Activated T-helper 2 cell treated with anti-CD3 and anti-CD28 coated beads, Interferon-gamma antibody, Interleukin-2, Interleukin-4, amounts not matched to agents 10 μg/mL and 5 μg/mL and 100 μg/mL, durations not matched to agents 14 hours and 24 hours and 36 hours (primary cell): Measurements from ENCODE around the gene ERO1B. TPM values are rescaled to one million over a fixed set of nuclear protein-coding genes. Genes with fewer than 3 reads are reported as not detected.
"Not testable (repeated sequence)": the region's sequence is repeated elsewhere in the genome, so short reads cannot be mapped to it uniquely, and the experiment has no call there.

Experiments used
- DNase-seq: peaks from one replicate; pipeline ENCODE4 v3.0.0; 2021; ENCODE audit warnings: low spot score
- H3K27ac Mint-ChIP-seq: one replicate; pipeline ENCODE4 v1.8.0; 2021; ENCODE audit warnings: mixed read lengths
- H3K27me3 Mint-ChIP-seq: one replicate; pipeline ENCODE4 v1.8.0; 2021; ENCODE audit warnings: low read depth, mixed read lengths
- H3K36me3 Mint-ChIP-seq: one replicate; pipeline ENCODE4 v1.8.0; 2021; ENCODE audit warnings: low read depth, mixed read lengths
- H3K4me1 Mint-ChIP-seq: one replicate; pipeline ENCODE4 v1.8.0; 2021; ENCODE audit warnings: low read depth, mixed read lengths
- H3K4me3 Mint-ChIP-seq: one replicate; pipeline ENCODE4 v1.8.0; 2021; ENCODE audit warnings: low read depth, mild to moderate bottlenecking, moderate library complexity, mixed read lengths
- H3K9me3 Mint-ChIP-seq: one replicate; pipeline ENCODE4 v1.8.0; 2021; ENCODE audit warnings: mixed read lengths
- intact Hi-C: fragments of 100-400 bp; cut with micrococcal nuclease; formaldehyde crosslinking; loops from one replicate; pipeline ENCODE4 v1.15.1; 2023
- total RNA-seq: library from RNA; stranded (reverse); gene quantifications from 2 replicates; pipeline ENCODE4 v1.2.3, GENCODE V29; 2022

Gene ERO1B
- total RNA-seq, 1 donor from 2014 or later, result 3.2 TPM

- Mint-ChIP-seq H3K27me3 (no peaks in the 10 kb centered on the region), H3K27ac (no peak overlapping the region), H3K36me3 (peaks cover 26% of the 10 kb centered on the region), H3K4me3 (no peak overlapping the region), H3K9me3 (no peaks in the 10 kb centered on the region), H3K4me1 (no peaks in the 10 kb centered on the region)
- no peak for DNase-seq
- intact Hi-C loops, result no loop called here
Measured at GRCh38 chr1:236193184-236193583, 88.6 kb downstream of the ERO1B start.

DNA sequence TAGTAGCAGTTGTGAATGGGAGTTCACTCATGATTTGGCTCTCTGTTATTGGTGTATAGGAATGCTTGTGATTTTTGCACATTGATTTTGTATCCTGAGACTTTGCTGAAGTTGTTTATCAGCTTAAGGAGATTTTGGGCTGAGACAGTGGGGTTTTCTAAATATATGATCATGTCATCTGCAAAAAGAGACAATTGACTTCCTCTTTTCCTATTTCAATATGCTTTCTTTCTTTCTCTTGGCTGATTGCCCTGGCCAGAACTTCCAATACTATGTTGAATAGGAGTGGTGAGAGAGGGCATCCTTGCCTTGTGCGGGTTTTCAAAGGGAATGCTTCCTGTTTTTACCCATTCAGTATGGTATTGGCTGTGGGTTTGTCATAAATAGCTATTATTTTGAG is 93.7 kb downstream of the ERO1B start:
- H3K27ac Mint-ChIP-seq, H3K27me3 Mint-ChIP-seq, DNase-seq, intact Hi-C loops, H3K4me3 Mint-ChIP-seq, H3K4me1 Mint-ChIP-seq, H3K9me3 Mint-ChIP-seq: not testable (repeated sequence)
- H3K36me3 Mint-ChIP-seq, result peaks cover 28% of the 10 kb centered on the region

- H3K27me3 Mint-ChIP-seq, intact Hi-C loops, DNase-seq, H3K9me3 Mint-ChIP-seq, H3K4me1 Mint-ChIP-seq, H3K27ac Mint-ChIP-seq, H3K4me3 Mint-ChIP-seq: not testable (repeated sequence)
- peaks cover 30% of the 10 kb centered on the region for H3K36me3 Mint-ChIP-seq
Measured at GRCh38 chr1:236186471-236186870, 95.3 kb downstream of the ERO1B start.

- Mint-ChIP-seq H3K9me3 (no peaks in the 10 kb centered on the region), H3K4me3 (no peak overlapping the region), H3K27me3 (no peaks in the 10 kb centered on the region), H3K36me3 (peaks cover 27% of the 10 kb centered on the region), H3K27ac (no peak overlapping the region), H3K4me1 (no peaks in the 10 kb centered on the region)
- DNase-seq, result no peak
- intact Hi-C loops, result no loop called here
Measured at GRCh38 chr1:236185687-236186086, 96.1 kb downstream of the ERO1B start.

- H3K4me3 Mint-ChIP-seq, result no peak overlapping the region
- peaks cover 5% of the 10 kb centered on the region for H3K36me3 Mint-ChIP-seq
- H3K27ac Mint-ChIP-seq, result no peak overlapping the region
- H3K27me3 Mint-ChIP-seq, result no peaks in the 10 kb centered on the region
- no peak for DNase-seq
- no peaks in the 10 kb centered on the region for H3K4me1 Mint-ChIP-seq
- intact Hi-C loops, result no loop called here
- H3K9me3 Mint-ChIP-seq, result no peaks in the 10 kb centered on the region
Measured at GRCh38 chr1:236181059-236181458, 100.7 kb downstream of the ERO1B start.

DNA sequence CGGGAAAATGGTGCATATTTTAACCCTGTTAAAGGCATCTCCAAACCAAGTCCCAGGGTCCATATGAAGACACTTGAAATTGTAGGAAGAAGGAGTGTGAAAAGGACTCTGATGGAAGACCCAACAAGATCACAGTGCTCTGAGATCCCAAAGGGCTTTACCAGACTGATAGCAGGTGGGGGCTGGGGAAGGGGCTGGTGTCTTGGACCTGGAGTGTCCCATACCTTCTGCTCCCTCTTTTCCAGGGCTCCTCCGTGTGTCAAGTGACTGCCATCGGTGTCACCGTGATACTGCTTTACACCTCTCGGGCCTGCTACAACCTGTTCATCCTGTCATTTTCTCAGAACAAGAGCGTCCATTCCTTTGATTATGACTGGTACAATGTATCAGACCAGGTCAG is 102.1 kb downstream of the ERO1B start:
- H3K4me1 Mint-ChIP-seq, result no peaks in the 10 kb centered on the region
- peaks cover 5% of the 10 kb centered on the region for H3K36me3 Mint-ChIP-seq
- H3K27me3 Mint-ChIP-seq, result no peaks in the 10 kb centered on the region
- no peak overlapping the region for H3K4me3 Mint-ChIP-seq
- intact Hi-C loops, result no loop called here
- no peaks in the 10 kb centered on the region for H3K9me3 Mint-ChIP-seq
- H3K27ac Mint-ChIP-seq, result no peak overlapping the region
- no peak for DNase-seq

GRCh38 chr1:236176337-236177336 is 105.1 kb downstream of the ERO1B start:
- peaks cover 5% of the 10 kb centered on the region for H3K36me3 Mint-ChIP-seq
- H3K4me1 Mint-ChIP-seq, result no peaks in the 10 kb centered on the region
- no peak overlapping the region for H3K27ac Mint-ChIP-seq
- H3K27me3 Mint-ChIP-seq, result no peaks in the 10 kb centered on the region
- H3K9me3 Mint-ChIP-seq, result no peaks in the 10 kb centered on the region
- intact Hi-C loops, result no loop called here
- H3K4me3 Mint-ChIP-seq, result no peak overlapping the region
- DNase-seq, result no peak

GRCh38 chr1:236175642-236176336 is 106.0 kb downstream of the ERO1B start:
- Mint-ChIP-seq H3K4me3 (no peak overlapping the region), H3K27me3 (no peaks in the 10 kb centered on the region), H3K36me3 (peaks cover 2% of the 10 kb centered on the region), H3K4me1 (no peaks in the 10 kb centered on the region), H3K9me3 (no peaks in the 10 kb centered on the region), H3K27ac (no peak overlapping the region)
- no peak for DNase-seq
- intact Hi-C loops, result no loop called here

- no peaks in the 10 kb centered on the region for H3K36me3 Mint-ChIP-seq
- no peaks in the 10 kb centered on the region for H3K27me3 Mint-ChIP-seq
- intact Hi-C loops, result no loop called here
- no peak for DNase-seq
- no peaks in the 10 kb centered on the region for H3K4me1 Mint-ChIP-seq
- no peak overlapping the region for H3K4me3 Mint-ChIP-seq
- H3K9me3 Mint-ChIP-seq, result no peaks in the 10 kb centered on the region
- H3K27ac Mint-ChIP-seq, result no peak overlapping the region
Measured at GRCh38 chr1:236173174-236173767, 108.5 kb downstream of the ERO1B start.

DNA sequence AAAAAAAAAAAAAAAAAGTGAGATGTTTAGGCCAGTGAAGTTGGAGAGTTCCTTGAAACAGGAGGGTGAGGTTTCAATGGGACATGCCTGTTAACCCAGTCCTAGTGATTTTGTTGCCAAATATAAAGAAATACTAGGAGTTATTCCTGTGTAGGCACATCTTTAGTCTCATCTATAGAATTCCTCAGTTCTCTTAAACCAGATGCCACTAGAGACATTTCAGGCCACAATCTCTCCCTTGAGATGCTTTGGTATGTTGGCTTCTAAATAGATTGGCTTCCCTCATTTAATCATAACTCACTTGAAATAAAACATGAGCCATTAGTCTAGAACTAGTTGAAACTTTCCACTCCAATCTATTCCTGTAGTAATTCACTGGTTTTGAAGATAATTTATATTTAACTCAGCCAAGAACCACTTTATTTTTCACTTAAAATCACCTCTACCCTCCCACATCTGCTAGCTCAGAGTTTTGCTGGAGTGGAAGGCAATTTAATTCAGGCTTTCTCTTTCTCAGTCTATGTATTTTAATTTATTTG is 109.6 kb downstream of the ERO1B start:
- H3K27ac Mint-ChIP-seq, result no peak overlapping the region
- no peaks in the 10 kb centered on the region for H3K27me3 Mint-ChIP-seq
- H3K36me3 Mint-ChIP-seq, result no peaks in the 10 kb centered on the region

GRCh38 chr1:236168716-236169429 is 112.9 kb downstream of the ERO1B start:
- no peaks in the 10 kb centered on the region for H3K36me3 Mint-ChIP-seq
- DNase-seq, result no peak
- H3K27ac Mint-ChIP-seq, result no peak overlapping the region
- intact Hi-C loops, result no loop called here
- H3K9me3 Mint-ChIP-seq, result no peaks in the 10 kb centered on the region
- peaks cover 2% of the 10 kb centered on the region for H3K4me1 Mint-ChIP-seq
- H3K4me3 Mint-ChIP-seq, result no peak overlapping the region
- H3K27me3 Mint-ChIP-seq, result no peaks in the 10 kb centered on the region

More for the DNA sequence above, 109.6 kb downstream of the ERO1B start:
- Mint-ChIP-seq H3K9me3 (no peaks in the 10 kb centered on the region), H3K4me3 (no peak overlapping the region), H3K4me1 (no peaks in the 10 kb centered on the region)
- intact Hi-C loops, result no loop called here
- no peak for DNase-seq

DNA sequence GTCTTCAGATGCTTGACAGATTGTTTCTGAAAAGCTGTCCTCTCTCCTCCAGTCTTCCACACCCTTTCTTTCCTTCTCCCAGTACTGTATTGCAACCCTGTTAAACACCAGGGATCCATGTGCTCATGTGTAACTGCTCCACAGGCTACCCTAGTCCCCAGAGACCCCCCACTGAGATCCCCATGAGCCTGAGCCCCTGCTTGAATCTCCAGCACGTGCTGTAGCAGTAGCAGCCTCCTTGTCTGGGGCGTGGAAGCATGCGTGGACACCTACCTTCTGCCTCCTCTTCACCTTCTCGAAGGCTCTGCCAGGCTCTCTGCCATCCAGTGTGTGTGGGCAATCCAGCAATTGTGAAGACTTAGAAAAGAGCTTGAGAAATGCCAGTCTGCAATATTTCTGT is 114.2 kb downstream of the ERO1B start:
- H3K9me3 Mint-ChIP-seq, result peaks cover 6% of the 10 kb centered on the region
- DNase-seq, result no peak
- H3K27ac Mint-ChIP-seq, result no peak overlapping the region
- H3K4me3 Mint-ChIP-seq, result no peak overlapping the region
- peaks cover 5% of the 10 kb centered on the region for H3K4me1 Mint-ChIP-seq
- H3K36me3 Mint-ChIP-seq, result peaks cover 8% of the 10 kb centered on the region
- H3K27me3 Mint-ChIP-seq, result no peaks in the 10 kb centered on the region
- intact Hi-C loops, result no loop called here
